A549 (cell line): ENCODE results near the gene BTBD18. TPM values are rescaled to one million over a fixed set of nuclear protein-coding genes. Genes with fewer than 3 reads are reported as not detected.

ENCODE experiments used
- ATAC-seq, 2 experiments: fragments of 200-7000 bp in 1 of 2; fragments of >200 bp in 1 of 2; cut with Nextera tagmentation in 1 of 2; cut with Tn5 transposase in 1 of 2; 3 replicates each; pipeline versions ENCODE4 v1.8.0 to v1.9.1; 2018 to 2020; ENCODE audit warnings: mild to moderate bottlenecking in 1 of 2, moderate library complexity in 1 of 2
- CTCF ChIA-PET: fragments of 300-600 bp; sonication (Branson Sonifier 250); formaldehyde crosslinking; extraction: SDS; loops from one replicate; lab custom pipeline; 2021; ENCODE audit warnings: antibody characterized with exemption, inconsistent platforms; lab: Yijun Ruan, JAX
- POLR2A ChIA-PET: fragments of 350-600 bp; formaldehyde crosslinking; extraction: SDS; loops from one replicate; lab custom pipeline; 2021; ENCODE audit warnings: antibody characterized with exemption, inconsistent platforms; lab: Yijun Ruan, JAX
- DNase-seq, 2 experiments: peaks; one replicate each; pipeline versions ENCODE4 v3.0.0 to v3.0.0-alpha.2; 2011 to 2016; ENCODE audit warnings: low read depth in 1 of 2, low spot score in 1 of 2
- FAIRE-seq: peaks from 2 replicates; lab custom pipeline; 2011; peaks lifted over from hg19 to GRCh38; lab: Jason Lieb, UNC
- H3K27ac ChIP-seq, 2 experiments: fragments of >200 bp; sonication (Bioruptor Twin); formaldehyde crosslinking; 3 replicates each; pipeline ENCODE4 v1.5.1; 2016 to 2017
- H3K4me1 ChIP-seq: fragments of >200 bp; sonication (Bioruptor Twin); formaldehyde crosslinking; 3 replicates; pipeline ENCODE4 v1.6.1; 2016
- H3K4me2 ChIP-seq: fragments of >200 bp; sonication (Bioruptor Twin); formaldehyde crosslinking; 3 replicates; pipeline ENCODE4 v1.6.1; 2016
- H3K4me3 ChIP-seq: fragments of >200 bp; sonication (Bioruptor Twin); formaldehyde crosslinking; 3 replicates; pipeline ENCODE4 v1.5.1; 2016
- H3K9me3 ChIP-seq: fragments of >200 bp; sonication (Bioruptor Twin); formaldehyde crosslinking; 3 replicates; pipeline ENCODE4 v1.6.1; 2016
- BHLHE40 ChIP-seq: IDR thresholded peaks from 2 replicates; pipeline ENCODE4 v1.6.1; 2012; ENCODE audit warnings: low read depth, low read length, inconsistent platforms
- CEBPB ChIP-seq, 2 experiments: fragments of >200 bp in 1 of 2; sonication (Bioruptor Twin) in 1 of 2; formaldehyde crosslinking in 1 of 2; IDR thresholded peaks; 2 replicates each; pipeline ENCODE4 v1.6.1; 2012 to 2016
- CTCF ChIP-seq: fragments of >200 bp; sonication (Bioruptor Twin); formaldehyde crosslinking; IDR thresholded peaks from 3 replicates; pipeline ENCODE4 v1.5.1; 2016
- EHF ChIP-seq: fragments of 250-450 bp; sonication (Bioruptor Pico); IDR thresholded peaks from 2 replicates; pipeline ENCODE4 v1.5.0; 2020; ENCODE audit warnings: mild to moderate bottlenecking
- EHMT2 ChIP-seq: fragments of 200-600 bp; sonication (generic); IDR thresholded peaks from 2 replicates; pipeline ENCODE4 v1.6.1; 2016; ENCODE audit warnings: antibody characterized with exemption, low read depth, mild to moderate bottlenecking, moderate library complexity
- EP300 ChIP-seq, 2 experiments: fragments of >200 bp; sonication (Bioruptor Twin); formaldehyde crosslinking; IDR thresholded peaks; 2 replicates in 1 of 2; 3 replicates in 1 of 2; pipeline ENCODE4 v1.6.1; 2016 to 2017
- ESRRA ChIP-seq: fragments of 150-350 bp; IDR thresholded peaks from 2 replicates; pipeline ENCODE4 v1.6.1; 2014; ENCODE audit warnings: mild to moderate bottlenecking, low read length, borderline replicate concordance
- FOSB ChIP-seq: fragments of 250-450 bp; sonication (Bioruptor Pico); IDR thresholded peaks from 2 replicates; pipeline ENCODE4 v1.5.0; 2020; ENCODE audit warnings: mild to moderate bottlenecking, moderate library complexity
- HOXB5 ChIP-seq: fragments of 250-450 bp; sonication (Bioruptor Pico); IDR thresholded peaks from 2 replicates; pipeline ENCODE4 v1.5.0; 2020; ENCODE audit warnings: mild to moderate bottlenecking, moderate library complexity
- JUNB ChIP-seq: fragments of >200 bp; sonication (Bioruptor Twin); formaldehyde crosslinking; IDR thresholded peaks from 2 replicates; pipeline ENCODE4 v1.6.1; 2016
- KDM1A ChIP-seq: fragments of 200-600 bp; sonication (generic); IDR thresholded peaks from 2 replicates; pipeline ENCODE4 v1.6.1; 2016; ENCODE audit warnings: low read depth, mild to moderate bottlenecking
- KDM5A ChIP-seq: fragments of 200-600 bp; sonication (generic); IDR thresholded peaks from 2 replicates; pipeline ENCODE4 v1.6.1; 2016; ENCODE audit warnings: antibody characterized with exemption, mild to moderate bottlenecking
- MAFK ChIP-seq: fragments of 450-650 bp; IDR thresholded peaks from 2 replicates; pipeline ENCODE4 v1.6.1; 2014; ENCODE audit not compliant: partially characterized antibody
- NFE2L2 ChIP-seq: fragments of 150-350 bp; conservative IDR thresholded peaks from 2 replicates; pipeline ENCODE4 v1.6.1; 2014; ENCODE audit warnings: low read length
- PHF8 ChIP-seq: fragments of 200-600 bp; sonication (generic); IDR thresholded peaks from 2 replicates; pipeline ENCODE4 v1.6.1; 2016; ENCODE audit warnings: low read depth, mild to moderate bottlenecking, antibody characterized with exemption, moderate library complexity, borderline replicate concordance
- POLR2AphosphoS2 ChIP-seq: conservative IDR thresholded peaks from 2 replicates; pipeline ENCODE4 v1.6.1; 2012; ENCODE audit warnings: low read length, improper control_type of control experiment, inconsistent platforms
- RAD21 ChIP-seq, 2 experiments: fragments of >200 bp in 1 of 2; sonication (Bioruptor Twin) in 1 of 2; formaldehyde crosslinking in 1 of 2; IDR thresholded peaks in 1 of 2; conservative IDR thresholded peaks in 1 of 2; 2 replicates in 1 of 2; 3 replicates in 1 of 2; pipeline ENCODE4 v1.6.1; 2012 to 2018; ENCODE audit warnings: inconsistent platforms in 1 of 2
- RARB ChIP-seq: fragments of 250-450 bp; sonication (Bioruptor Pico); IDR thresholded peaks from 2 replicates; pipeline ENCODE4 v1.8.0; 2021; ENCODE audit warnings: mild to moderate bottlenecking, moderate library complexity
- SMC3 ChIP-seq: fragments of >200 bp; sonication (Bioruptor Twin); formaldehyde crosslinking; IDR thresholded peaks from 3 replicates; pipeline ENCODE4 v1.6.1; 2018; ENCODE audit warnings: inconsistent platforms
- SREBF2 ChIP-seq: fragments of 450-650 bp; IDR thresholded peaks from 2 replicates; pipeline ENCODE4 v1.6.1; 2014; ENCODE audit warnings: mild to moderate bottlenecking, moderate library complexity
- TP53 ChIP-seq: fragments of 250-450 bp; sonication (Bioruptor Pico); IDR thresholded peaks from 2 replicates; pipeline ENCODE4 v1.5.0; 2021; ENCODE audit warnings: mild to moderate bottlenecking, moderate library complexity
- ZC3H11A ChIP-seq: fragments of 450-650 bp; IDR thresholded peaks from 2 replicates; pipeline ENCODE4 v1.6.1; 2014; ENCODE audit warnings: antibody characterized with exemption, mild to moderate bottlenecking
- ZSCAN20 ChIP-seq: fragments of 250-450 bp; sonication (Bioruptor Pico); IDR thresholded peaks from 2 replicates; pipeline ENCODE4 v1.8.0; 2022; ENCODE audit warnings: mild to moderate bottlenecking, moderate library complexity
- WGBS: methylation state at CpG from one replicate; pipeline ENCODE4 v1.1.6; 2017; ENCODE audit errors: missing lambda C conversion rate; 5-methylcytosine and 5-hydroxymethylcytosine counted together
- polyA minus RNA-seq: library from RNA; depleted of rRNA, polyadenylated mRNA; stranded (reverse); fragments of >200 nt; gene quantifications from 2 replicates; pipeline ENCODE4 v1.2.3, GENCODE V29; 2011; rRNA and poly(A)+ RNA removed
- polyA plus RNA-seq, 4 experiments: library from polyadenylated mRNA; depleted of rRNA in 3 of 4; stranded (reverse); fragments of >200 nt; fragmentation: RNase III in 1 of 4; extraction: RNeasy Plus Mini Kit Qiagen cat#74134 plus additional on column Dnase treatment in 1 of 4; gene quantifications; 2 replicates in 3 of 4; 3 replicates in 1 of 4; pipeline ENCODE4 v1.2.3, GENCODE V29; 2011 to 2017
- TF ChIP-seq, protein P1 (sequence below): fragments of 250-450 bp; sonication (Bioruptor Pico); IDR thresholded peaks from 2 replicates; pipeline ENCODE4 v1.5.0; 2020; ENCODE audit warnings: low read depth, mild to moderate bottlenecking, moderate library complexity
- TF ChIP-seq, protein P2 (sequence below): IDR thresholded peaks from 2 replicates; pipeline ENCODE4 v1.6.1; 2012

The BTBD18 gene, protein sequence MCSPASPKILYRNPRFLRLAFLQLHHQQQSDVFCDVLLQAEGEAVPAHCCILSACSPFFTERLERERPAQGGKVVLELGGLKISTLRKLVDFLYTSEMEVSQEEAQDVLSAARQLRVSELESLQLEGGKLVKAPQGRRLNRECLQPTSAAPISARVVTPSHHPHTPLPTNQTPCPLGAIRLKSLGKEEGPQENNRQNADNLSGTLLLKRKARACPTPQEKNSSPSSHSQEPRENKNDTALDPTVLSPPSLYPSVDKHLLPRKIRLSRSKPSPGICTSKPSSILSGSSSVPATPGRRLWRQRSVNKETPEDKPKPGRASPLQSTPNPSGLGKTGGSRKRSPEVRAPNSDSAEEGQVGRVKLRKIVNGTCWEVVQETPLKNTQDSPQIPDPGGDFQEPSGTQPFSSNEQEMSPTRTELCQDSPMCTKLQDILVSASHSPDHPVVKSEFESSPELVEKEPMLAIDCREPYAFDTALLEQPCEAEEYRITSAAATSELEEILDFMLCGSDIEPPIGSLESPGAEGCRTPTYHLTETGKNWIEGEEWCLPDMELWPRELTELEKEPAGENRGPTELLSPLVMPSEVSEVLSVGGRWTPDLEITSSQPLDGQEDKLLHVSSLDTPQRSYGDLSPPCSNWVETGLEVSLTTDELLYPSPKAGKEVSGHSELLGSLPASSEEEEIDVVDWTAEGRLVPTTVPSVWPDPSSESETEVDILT
- polyA plus RNA-seq (2011; rRNA removed): not detected in 2 replicates
- not detected in 2 replicates for polyA plus RNA-seq (2012; cell fraction: cytosol; rRNA removed)
- polyA plus RNA-seq (2012; cell fraction: nucleus; rRNA removed): not detected in 2 replicates
- not detected in 3 replicates for polyA plus RNA-seq (2017; fragmentation: RNase III; extraction: RNeasy Plus Mini Kit Qiagen cat#74134 plus additional on column Dnase treatment)
- not detected in 2 replicates for polyA minus RNA-seq

- CTCF ChIA-PET: interaction anchor here (0.6 to 10.0 kb wide), 29 partner anchors 8 to 766 kb away, joined by 3 to 231 read pairs (median 4); partner anchors contain the start of genes CTNND1 and SELENOH
- no peaks in the 10 kb centered on the region for H3K9me3 ChIP-seq
- peak within 1 kb of the TSS in 1 of 2 experiments; percentile 30; a peak in 1 of 6 replicates for H3K27ac ChIP-seq
- 0 out of 3 replicates have a peak within 1 kb of the TSS, but pooled peaks have one; percentile 11 for H3K4me2 ChIP-seq
- peaks cover 4% of the 10 kb centered on the region; the same call in 1 of the 3 replicates for H3K4me1 ChIP-seq
- no peak for TF ChIP-seq EHMT2
- no peak for TF ChIP-seq MAFK
- TF ChIP-seq RARB (CRISPR knock-in tag): no peak
- TF ChIP-seq RAD21 (conservative IDR thresholded peaks at IDR 0.05 in 1 of 2, IDR thresholded peaks at IDR 0.05 in 1 of 2): peak; percentile 67 to 68
- TF ChIP-seq EP300 (IDR thresholded peaks at IDR 0.05): no peak
- TF ChIP-seq ESRRA: no peak
- peak; percentile 85 for TF ChIP-seq SMC3
- TF ChIP-seq KDM1A: no peak
- TF ChIP-seq CTCF: peak; percentile 65
- TF ChIP-seq ZSCAN20 (CRISPR knock-in tag): no peak
- TF ChIP-seq, all 56 proteins: peak for 3
- POLR2A ChIA-PET: interaction anchor here (1.4 to 2.2 kb wide), 4 partner anchors 10 to 49 kb away, joined by 3 to 18 read pairs (median 6); partner anchors contain the start of genes CTNND1, MED19 and SELENOH
- WGBS: 33% methylated on average over 10 of the region's 10 CpGs
- H3K4me3 ChIP-seq: no peak within 1 kb of the TSS
- FAIRE-seq (peak; percentile 23), DNase-seq (peak; percentile 57 to 76), ATAC-seq (peak; percentile 96)
These were observed at the start of gene BTBD18 for GRCh38 chr11:57751676-57752253. BTBD18 (minus strand) TSS chr11:57751819; CDS start chr11:57751188, 631 bp downstream.

GRCh38 chr11:57801183-57801485 lies 49.5 kb upstream of the BTBD18 start:
- FAIRE-seq (no peak), DNase-seq (no peak), ATAC-seq (no peak)
- Histone ChIP-seq H3K4me2 (0 out of 3 replicates have a peak overlapping the region, but pooled peaks have one; percentile 19), H3K4me3 (no peak overlapping the region), H3K4me1 (peaks cover 33% of the 10 kb centered on the region), H3K27ac (no peak overlapping the region)
- POLR2A ChIA-PET: interaction anchor here (1.0 to 2.6 kb wide), 7 partner anchors 23 to 60 kb away, joined by 3 to 26 read pairs (median 5); partner anchors contain the start of genes BTBD18, CTNND1 and SELENOH
- CTCF ChIA-PET: interaction anchor here (0.9 to 12.9 kb wide), 35 partner anchors 10 to 712 kb away, joined by 3 to 231 read pairs (median 6); partner anchors contain the start of genes BTBD18, CTNND1 and SELENOH
- no peak for TF ChIP-seq KDM5A
- TF ChIP-seq EP300 (IDR thresholded peaks at IDR 0.05): no peak
- TF ChIP-seq, protein P1, sequence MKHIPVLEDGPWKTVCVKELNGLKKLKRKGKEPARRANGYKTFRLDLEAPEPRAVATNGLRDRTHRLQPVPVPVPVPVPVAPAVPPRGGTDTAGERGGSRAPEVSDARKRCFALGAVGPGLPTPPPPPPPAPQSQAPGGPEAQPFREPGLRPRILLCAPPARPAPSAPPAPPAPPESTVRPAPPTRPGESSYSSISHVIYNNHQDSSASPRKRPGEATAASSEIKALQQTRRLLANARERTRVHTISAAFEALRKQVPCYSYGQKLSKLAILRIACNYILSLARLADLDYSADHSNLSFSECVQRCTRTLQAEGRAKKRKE (CRISPR knock-in tag): no peak
- no peak for TF ChIP-seq NFE2L2
- no peak for TF ChIP-seq HOXB5 (CRISPR knock-in tag)
- no peak for TF ChIP-seq CEBPB (IDR thresholded peaks at IDR 0.05)
- TF ChIP-seq, protein P2, sequence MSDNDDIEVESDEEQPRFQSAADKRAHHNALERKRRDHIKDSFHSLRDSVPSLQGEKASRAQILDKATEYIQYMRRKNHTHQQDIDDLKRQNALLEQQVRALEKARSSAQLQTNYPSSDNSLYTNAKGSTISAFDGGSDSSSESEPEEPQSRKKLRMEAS: no peak
- no peak for TF ChIP-seq PHF8
- no peak for TF ChIP-seq KDM1A
- TF ChIP-seq BHLHE40: no peak
- no peak for TF ChIP-seq FOSB (CRISPR knock-in tag)
- TF ChIP-seq ZC3H11A: no peak
- TF ChIP-seq ESRRA: no peak
- no peak for TF ChIP-seq JUNB
- no peak for TF ChIP-seq SREBF2
- TF ChIP-seq TP53 (CRISPR knock-in tag): no peak
- no peak for TF ChIP-seq EHF (CRISPR knock-in tag)
- TF ChIP-seq POLR2AphosphoS2: no peak
- TF ChIP-seq EHMT2: no peak
- TF ChIP-seq, all 56 proteins: peak for 0
- no peaks in the 10 kb centered on the region for H3K9me3 ChIP-seq
